HG03097 (cell line): Measurements from ENCODE around the gene POMGNT2.
"Not testable (repeated sequence)": the region's sequence is repeated elsewhere in the genome, so short reads cannot be mapped to it uniquely, and the experiment has no call there.

Source experiments
- ATAC-seq: cut with Tn5 transposase; IDR thresholded peaks from one replicate; pipeline ENCODE4 v1.9.1; 2021; ENCODE audit not compliant: unreplicated experiment, low FRiP score

The POMGNT2 gene

GRCh38 chr3:43077261-43077660 lies 28.6 kb downstream of the POMGNT2 start:
- ATAC-seq = no peak

GRCh38 chr3:43076857-43077256 lies 29.0 kb downstream of the POMGNT2 start:
- no peak for ATAC-seq

DNA sequence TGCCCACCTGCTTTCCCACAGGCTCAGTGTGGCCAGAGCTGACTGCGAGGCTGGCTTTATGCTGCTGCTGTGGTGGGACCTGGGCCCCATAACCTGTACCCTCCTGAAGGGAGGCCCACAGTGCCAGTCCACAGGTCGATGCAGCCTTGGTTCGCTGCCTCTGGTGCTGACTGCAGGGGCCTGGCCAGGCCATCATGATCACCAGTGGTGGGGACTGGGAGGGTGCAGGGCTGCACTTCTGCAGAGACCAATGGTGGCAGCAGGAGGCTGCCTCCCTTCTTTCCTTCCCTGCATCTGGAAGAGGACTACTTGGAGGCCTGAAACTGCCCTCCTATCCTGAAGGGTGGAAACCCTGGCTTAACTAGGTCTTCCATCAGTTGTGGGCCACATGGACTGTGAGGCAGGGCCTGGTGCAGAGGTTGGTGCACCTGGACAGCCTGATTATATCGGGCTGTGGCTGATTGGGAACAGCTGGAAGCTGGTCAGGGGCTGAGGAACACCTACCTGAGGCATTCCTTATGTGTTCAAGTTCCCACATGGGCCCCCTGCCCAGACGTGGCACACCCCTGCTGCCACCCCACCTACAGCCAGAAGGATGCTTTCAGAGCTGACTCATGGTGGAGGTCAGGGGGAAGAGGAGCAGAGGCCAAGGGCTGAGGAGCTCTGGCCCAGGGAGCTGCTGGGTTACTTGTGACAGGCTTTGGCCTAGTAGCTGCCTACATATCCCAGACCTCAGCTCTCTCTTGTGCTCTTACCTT lies 29.8 kb downstream of the POMGNT2 start:
- ATAC-seq = no peak

GRCh38 chr3:43074901-43075689 lies 30.8 kb downstream of the POMGNT2 start:
- no peak for ATAC-seq

GRCh38 chr3:43074482-43074881 lies 31.4 kb downstream of the POMGNT2 start:
- ATAC-seq = no peak

DNA sequence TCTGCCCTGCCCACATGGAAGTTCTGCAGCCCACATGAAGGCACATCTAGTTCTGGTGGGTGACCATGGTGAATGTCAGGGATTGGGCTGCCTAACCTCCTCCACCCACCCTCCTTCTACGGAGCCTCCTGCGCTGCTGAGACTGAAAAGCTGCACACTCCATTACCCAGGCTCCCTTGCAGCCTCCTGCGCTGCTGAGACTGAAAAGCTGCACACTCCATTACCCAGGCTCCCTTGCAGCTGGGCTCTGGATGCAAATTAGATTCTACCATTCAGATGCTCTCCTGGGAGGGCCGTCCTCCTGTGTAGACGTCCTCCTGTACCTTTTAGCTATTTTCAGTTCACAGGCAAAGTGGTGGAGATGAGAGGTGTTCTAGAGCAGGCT lies 32.1 kb downstream of the POMGNT2 start:
- no peak for ATAC-seq

- no peak for ATAC-seq
Measured at GRCh38 chr3:43073116-43073835, 32.6 kb downstream of the POMGNT2 start.

DNA sequence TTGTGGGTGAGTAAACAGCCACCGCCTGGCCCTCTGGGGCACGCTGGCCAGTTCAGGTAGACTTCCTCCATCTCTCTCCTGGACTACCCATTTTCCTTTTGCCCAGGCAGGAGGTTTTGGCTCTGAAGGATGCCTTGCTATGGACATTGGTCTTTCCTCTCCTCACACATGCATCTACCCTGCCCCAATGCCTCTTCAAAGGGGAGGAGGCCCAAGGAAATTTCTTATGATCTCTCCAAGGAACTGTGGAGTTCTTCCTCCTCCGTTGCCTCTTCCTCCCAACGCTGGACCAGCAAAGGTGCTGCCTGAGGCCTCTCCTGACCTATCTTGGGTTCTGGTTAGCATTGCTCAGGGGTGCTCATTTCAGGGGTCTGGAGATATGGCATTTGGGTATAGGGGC lies 33.5 kb downstream of the POMGNT2 start:
- no peak for ATAC-seq

GRCh38 chr3:43071313-43071893 lies 34.5 kb downstream of the POMGNT2 start:
- ATAC-seq = no peak

DNA sequence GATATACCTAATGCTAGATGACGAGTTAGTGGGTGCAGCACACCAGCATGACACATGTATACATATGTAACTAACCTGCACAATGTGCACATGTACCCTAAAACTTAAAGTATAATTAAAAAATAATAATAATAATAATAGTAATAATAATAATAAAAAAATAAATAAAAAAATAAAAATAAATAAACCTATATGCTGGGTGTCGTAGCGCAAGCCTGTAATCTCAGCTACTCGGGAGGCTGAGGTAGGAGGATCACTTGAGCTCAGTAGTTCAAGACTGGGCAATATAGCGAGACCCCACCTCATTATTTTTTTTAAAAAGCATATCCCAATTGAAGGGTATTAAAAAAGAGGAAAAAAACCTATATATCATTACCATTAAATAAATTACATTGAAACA lies 35.2 kb downstream of the POMGNT2 start:
- not testable (repeated sequence) for ATAC-seq

DNA sequence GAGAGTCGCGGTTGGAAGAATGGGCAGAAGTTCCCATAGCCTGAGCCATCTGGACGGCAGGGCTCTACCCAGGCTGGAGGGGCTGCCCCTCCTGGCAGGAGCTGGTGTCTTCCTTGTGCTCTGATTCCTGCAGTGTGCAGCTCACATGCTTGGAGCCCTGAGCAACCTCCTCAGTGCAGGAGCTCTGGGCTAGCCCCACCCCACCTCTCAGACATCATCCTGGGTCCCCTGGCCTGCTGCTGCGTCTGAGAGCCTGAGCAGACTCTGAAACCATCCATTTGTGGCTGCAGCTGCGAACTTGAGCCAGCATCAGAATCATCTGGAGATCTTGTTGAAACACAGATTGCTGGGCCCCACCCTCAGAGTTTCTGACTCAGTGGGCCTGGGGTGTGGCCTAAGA lies 42.8 kb downstream of the POMGNT2 start:
- no peak for ATAC-seq

- ATAC-seq = no peak
Measured at GRCh38 chr3:43062564-43063040, 43.3 kb downstream of the POMGNT2 start.

DNA sequence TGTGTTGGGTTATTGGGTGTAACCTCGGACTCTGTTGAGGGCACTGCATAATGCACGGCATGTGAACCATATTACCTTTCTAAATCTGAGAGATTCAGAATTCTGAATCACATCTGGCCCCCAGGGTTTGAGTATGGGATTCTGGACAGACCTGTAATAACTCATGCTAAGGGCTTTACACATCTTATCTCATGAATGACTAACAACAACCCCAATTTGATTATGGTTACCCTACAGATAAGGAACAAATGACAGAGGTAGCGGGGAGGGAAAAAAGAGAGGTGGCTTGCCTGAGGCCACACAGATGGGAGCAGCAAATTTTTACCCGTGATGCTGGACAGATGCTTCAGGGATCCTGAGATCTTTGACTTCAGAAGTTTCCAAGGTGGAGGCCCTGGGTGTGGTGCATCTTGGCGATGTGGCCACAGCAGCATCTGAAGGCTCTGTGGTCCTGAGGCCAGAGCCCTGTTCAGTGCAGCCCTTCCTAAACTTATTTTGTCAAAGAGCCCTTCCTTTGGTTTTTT lies 43.8 kb downstream of the POMGNT2 start:
- ATAC-seq = no peak

DNA sequence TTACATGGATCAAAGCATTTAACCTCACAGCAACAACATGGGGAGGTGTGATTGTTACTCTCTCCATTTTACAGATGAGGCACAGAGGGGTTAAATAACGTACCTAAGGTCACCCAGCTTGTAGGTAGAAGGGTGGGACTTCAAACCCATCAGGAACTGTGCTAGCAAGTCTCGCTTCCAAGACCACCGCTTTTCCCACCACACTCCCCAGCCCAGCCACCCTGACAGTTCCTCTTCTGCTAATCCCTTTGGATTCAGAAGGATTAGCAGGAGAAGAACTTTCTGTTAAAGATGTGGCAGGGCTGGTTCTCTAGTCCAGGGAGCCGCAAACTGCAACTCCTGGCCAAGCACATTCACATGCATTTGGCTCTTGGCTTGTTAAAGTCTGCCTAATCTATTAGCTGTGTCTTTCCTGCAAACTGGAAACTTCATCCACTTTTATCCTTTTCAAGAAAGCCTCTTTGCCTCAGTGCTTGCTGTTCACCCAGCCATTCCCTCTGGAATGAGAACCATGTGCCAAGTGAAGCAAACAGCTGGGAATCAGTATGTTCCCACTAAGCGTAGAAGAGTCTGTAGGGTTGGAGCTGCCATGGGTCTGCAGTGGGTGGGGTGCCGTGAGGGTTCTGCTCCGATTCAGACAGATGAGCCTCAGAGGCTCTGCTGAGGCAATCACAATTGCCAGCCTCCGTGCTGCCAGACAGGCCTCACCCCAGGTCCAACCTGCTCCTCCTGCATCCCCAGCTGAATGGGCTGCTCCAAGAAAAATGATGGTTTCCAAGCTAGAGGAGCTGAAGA lies 44.6 kb downstream of the POMGNT2 start:
- no peak for ATAC-seq

- no peak for ATAC-seq
Measured at GRCh38 chr3:43059456-43059855, 46.4 kb downstream of the POMGNT2 start.

DNA sequence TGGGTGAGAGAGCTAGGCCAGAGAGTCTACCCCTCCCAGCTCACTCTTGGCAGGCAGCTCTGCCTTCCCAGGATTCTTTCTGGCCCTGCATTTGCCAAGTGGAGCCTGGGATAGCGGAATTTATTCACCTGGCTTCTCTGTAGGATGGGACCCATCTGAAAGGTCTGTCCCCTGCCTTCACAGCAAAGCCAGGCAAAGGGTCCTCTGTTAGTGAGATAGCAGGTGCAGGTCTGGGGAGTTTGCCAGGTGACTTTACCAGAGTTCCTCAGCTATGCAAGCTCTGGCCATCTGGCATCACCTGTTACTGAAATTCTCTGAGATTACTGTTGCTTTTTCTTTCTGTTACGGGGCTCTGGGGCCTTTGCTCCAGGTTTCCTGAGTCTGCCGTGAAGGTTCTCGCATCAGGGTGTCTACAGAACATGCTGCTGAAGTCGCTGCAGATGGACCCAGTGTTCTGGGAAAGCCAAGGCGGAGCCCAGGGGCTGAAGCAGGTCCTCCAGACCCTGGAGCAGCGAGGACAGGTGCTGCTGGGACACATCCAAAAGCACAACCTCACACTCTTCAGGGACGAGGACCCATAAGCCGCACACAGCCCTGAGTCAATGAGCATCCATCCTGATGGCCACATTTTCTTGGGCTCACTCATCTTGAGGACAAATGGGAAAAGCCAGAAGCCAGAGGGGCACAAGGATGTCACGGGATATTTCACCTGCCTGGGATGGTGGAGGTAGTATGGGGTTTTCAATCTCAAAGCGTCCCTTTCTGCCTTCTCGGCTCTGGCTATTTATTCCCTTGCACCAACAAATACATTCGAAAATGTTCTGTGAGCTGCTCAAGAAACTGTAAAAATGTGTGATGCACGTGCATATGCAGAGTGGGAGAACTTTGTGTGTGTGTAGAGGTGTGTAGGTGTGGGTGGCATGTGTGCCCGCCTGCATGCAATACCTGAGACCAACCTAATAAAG lies 49.8 kb downstream of the POMGNT2 start:
- ATAC-seq = no peak

- ATAC-seq = no peak
Measured at GRCh38 chr3:43055393-43055792, 50.5 kb downstream of the POMGNT2 start.

- no peak for ATAC-seq
Measured at GRCh38 chr3:43054754-43055153, 51.1 kb downstream of the POMGNT2 start.

- ATAC-seq = no peak
Measured at GRCh38 chr3:43053291-43053690, 52.6 kb downstream of the POMGNT2 start.
